Measurements from ENCODE around the gene BRCC3. TPM values are rescaled to one million over a fixed set of nuclear protein-coding genes. Genes with fewer than 3 reads are reported as not detected.

The BRCC3 gene
- total RNA-seq, 1 donor from 2014 or later, result 10.8 TPM

GRCh38 chrX:155046811-155047528 lies 24.3 kb upstream of the BRCC3 start:
- Histone ChIP-seq H3K36me3 (ENCODE audit: control insufficient read depth, insufficient read depth, low read length) (no peaks in the 10 kb centered on the region), H3K27me3 (ENCODE audit: control insufficient read depth, insufficient read depth, low read length) (no peaks in the 10 kb centered on the region), H3K4me3 (ENCODE audit: low read depth, low read length) (no peak overlapping the region)
- no peak for TF ChIP-seq CTCF (IDR thresholded peaks at IDR 0.05; ENCODE audit: insufficient read depth, low read length, poor library complexity, severe bottlenecking)
- DNase-seq (ENCODE audit: low read depth), result no peak

- peak; percentile 65 for TF ChIP-seq CTCF (IDR thresholded peaks at IDR 0.05; ENCODE audit: insufficient read depth, low read length, poor library complexity, severe bottlenecking)
- no peaks in the 10 kb centered on the region for H3K36me3 ChIP-seq (ENCODE audit: control insufficient read depth, insufficient read depth, low read length)
- H3K27me3 ChIP-seq (ENCODE audit: control insufficient read depth, insufficient read depth, low read length), result no peaks in the 10 kb centered on the region
- no peak for DNase-seq (ENCODE audit: low read depth)
- H3K4me3 ChIP-seq (ENCODE audit: low read depth, low read length), result no peak overlapping the region
These were observed 22.2 kb upstream of the BRCC3 start for GRCh38 chrX:155048977-155049619.

GRCh38 chrX:155052738-155053498 lies 18.4 kb upstream of the BRCC3 start:
- no peaks in the 10 kb centered on the region for H3K36me3 ChIP-seq (ENCODE audit: control insufficient read depth, insufficient read depth, low read length)
- no peak overlapping the region for H3K4me3 ChIP-seq (ENCODE audit: low read depth, low read length)
- no peaks in the 10 kb centered on the region for H3K27me3 ChIP-seq (ENCODE audit: control insufficient read depth, insufficient read depth, low read length)
- DNase-seq (ENCODE audit: low read depth), result no peak
- no peak for TF ChIP-seq CTCF (IDR thresholded peaks at IDR 0.05; ENCODE audit: insufficient read depth, low read length, poor library complexity, severe bottlenecking)

- no peak for DNase-seq (ENCODE audit: low read depth)
- Histone ChIP-seq H3K27me3 (ENCODE audit: control insufficient read depth, insufficient read depth, low read length) (no peaks in the 10 kb centered on the region), H3K4me3 (ENCODE audit: low read depth, low read length) (no peak overlapping the region), H3K36me3 (ENCODE audit: control insufficient read depth, insufficient read depth, low read length) (no peaks in the 10 kb centered on the region)
- no peak for TF ChIP-seq CTCF (IDR thresholded peaks at IDR 0.05; ENCODE audit: insufficient read depth, low read length, poor library complexity, severe bottlenecking)
These were observed 17.7 kb upstream of the BRCC3 start for GRCh38 chrX:155053656-155054055.

- no peak for TF ChIP-seq CTCF (IDR thresholded peaks at IDR 0.05; ENCODE audit: insufficient read depth, low read length, poor library complexity, severe bottlenecking)
- Histone ChIP-seq H3K4me3 (ENCODE audit: low read depth, low read length) (no peak overlapping the region), H3K36me3 (ENCODE audit: control insufficient read depth, insufficient read depth, low read length) (no peaks in the 10 kb centered on the region), H3K27me3 (ENCODE audit: control insufficient read depth, insufficient read depth, low read length) (no peaks in the 10 kb centered on the region)
- no peak for DNase-seq (ENCODE audit: low read depth)
These were observed 17.1 kb upstream of the BRCC3 start for GRCh38 chrX:155054255-155054654.

Data from kidney epithelial cell (primary cell).